ENCODE results near the gene WNT11.

DNA sequence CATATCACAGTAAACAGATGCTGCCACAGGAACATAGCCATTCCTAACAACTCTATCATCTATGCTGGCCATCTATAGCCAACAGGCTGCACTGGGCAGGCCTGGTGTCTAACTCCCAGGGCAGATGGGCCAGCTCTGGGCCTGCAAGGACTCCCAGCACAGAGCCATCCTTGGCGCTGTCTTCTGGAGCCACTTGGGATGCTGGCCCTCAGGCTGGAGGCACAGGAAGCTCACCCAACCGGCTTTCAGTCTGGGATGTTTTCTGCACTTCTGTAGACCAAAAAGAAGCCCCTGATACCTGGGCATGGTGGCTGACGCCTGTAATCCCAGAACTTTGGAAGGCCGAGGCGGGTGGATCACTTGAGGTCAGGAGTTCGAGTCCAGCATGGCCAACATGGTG lies 40.8 kb upstream of the WNT11 start:
- no peak for TF ChIP-seq EZH2phosphoT487 (IDR thresholded peaks at IDR 0.05; ENCODE audit: insufficient read depth, low read depth)
- TF ChIP-seq EZH2 (IDR thresholded peaks at IDR 0.05; ENCODE audit: insufficient read depth, poor library complexity, severe bottlenecking), result no peak

Data from GM23248 (cell line).